Bone marrow (tissue), 2 donors: ENCODE measurements around the gene MTHFSD.

Source experiments
- DNase-seq, 2 donors: peaks; one replicate each; lab custom pipeline; 2025; lab: John Stamatoyannopoulos, UW

The MTHFSD gene

DNA sequence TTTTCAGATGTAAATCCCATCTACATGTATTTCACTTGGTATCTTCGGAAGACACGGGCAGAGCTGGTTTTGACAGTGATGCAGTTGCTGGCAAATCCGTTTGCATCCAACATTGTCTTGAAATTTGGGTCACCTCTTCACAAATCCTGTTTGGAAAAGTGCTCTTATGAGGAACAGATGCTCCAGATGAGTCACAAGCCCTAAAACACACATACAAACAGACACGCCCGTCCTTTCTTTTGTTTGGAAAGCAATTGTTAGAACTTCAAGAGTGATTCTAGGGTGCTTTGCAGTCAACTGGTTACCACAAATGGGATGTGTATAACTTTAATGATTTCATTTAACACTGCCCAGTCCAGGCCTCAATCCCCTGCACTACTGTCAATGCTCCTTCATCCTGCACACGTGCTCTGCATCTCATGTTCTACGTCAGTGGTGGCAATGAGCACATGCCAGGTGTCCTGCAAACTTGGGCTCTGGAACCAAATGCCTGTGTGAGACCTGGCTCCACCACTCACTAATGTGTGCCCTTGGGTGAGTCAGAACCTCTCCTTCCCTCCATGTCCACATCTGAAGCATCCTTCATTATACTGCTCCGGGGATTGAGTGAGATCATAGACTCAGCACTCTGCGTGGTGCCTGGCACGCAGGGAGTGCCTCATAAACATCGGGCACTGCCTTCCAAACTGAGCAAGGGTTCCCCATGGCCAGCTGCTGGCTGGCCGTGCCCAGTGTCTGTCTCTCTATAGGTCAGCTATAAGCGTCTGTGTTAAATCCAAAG, 64.0 kb downstream of the MTHFSD start:
- no peak for DNase-seq

DNA sequence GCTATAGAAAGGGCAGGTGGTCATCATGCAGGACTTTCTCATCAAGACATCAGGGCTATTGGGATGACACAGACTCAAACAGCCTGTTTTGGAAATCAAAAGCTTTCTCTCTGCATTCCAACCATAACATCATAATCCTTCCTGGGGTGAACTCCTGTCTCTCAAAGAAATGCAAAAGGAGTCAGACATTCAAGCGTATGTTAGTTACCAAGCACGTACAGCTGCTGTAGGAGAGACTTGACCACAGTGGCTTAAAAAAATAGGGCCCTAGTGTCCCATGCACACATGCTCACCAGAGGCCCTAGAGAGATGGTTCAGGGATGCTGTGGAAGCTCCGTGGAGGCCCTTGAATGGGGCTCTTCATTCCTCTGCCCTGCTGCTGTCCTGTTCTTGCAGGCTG, 69.3 kb downstream of the MTHFSD start:
- DNase-seq, result no peak

- no peak for DNase-seq
Measured at GRCh38 chr16:86484240-86484639, 70.8 kb downstream of the MTHFSD start.

GRCh38 chr16:86481607-86482006, 73.4 kb downstream of the MTHFSD start:
- no peak for DNase-seq

DNA sequence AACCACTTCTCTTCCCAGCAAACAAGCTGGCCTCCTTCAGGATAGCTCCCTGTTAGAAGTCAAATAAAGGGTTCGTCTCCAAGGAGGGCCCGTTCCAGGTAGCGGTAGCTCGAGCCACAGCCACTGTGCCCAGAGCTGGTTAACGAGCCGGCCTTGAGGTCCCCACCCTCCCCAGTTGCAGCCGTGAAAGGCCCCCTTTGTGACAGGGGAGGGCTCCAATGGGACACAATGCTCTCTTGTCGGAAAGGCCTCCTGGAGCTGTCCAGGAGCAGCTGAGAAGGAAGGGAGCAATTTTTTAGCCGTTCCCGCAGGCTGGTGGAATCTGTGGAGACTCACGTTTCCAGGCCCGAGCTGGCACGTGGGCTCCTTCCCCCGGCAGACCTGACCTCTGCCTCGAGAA, 74.6 kb downstream of the MTHFSD start:
- DNase-seq, result no peak
